Endometrial microvascular endothelial cells (primary cell): ENCODE results near the gene PCDHB16. TPM values are rescaled to one million over a fixed set of nuclear protein-coding genes. Genes with fewer than 3 reads are reported as not detected.
"Not testable (repeated sequence)": the region's sequence is repeated elsewhere in the genome, so short reads cannot be mapped to it uniquely, and the experiment has no call there.

Experiments
- in situ Hi-C: cut with HindIII; loops from 2 replicates; pipeline ENCODE4 v1.10.0; 2017; ENCODE audit warnings: low sequenced_read_pairs, low pct_unique_long_range_greater_than_20kb; ENCODE audit errors: inconsistent ontology term
- total RNA-seq: library from RNA; depleted of rRNA; stranded (reverse); fragments of >200 nt; gene quantifications from one replicate; pipeline ENCODE4 v1.2.3, GENCODE V29; 2015; ENCODE audit errors: inconsistent ontology term

The PCDHB16 gene
- total RNA-seq: 0.28 TPM

GRCh38 chr5:141182248-141182647, at the start of gene PCDHB16:
TSS of gene PCDHB16 (plus strand) at chr5:141182387. CDS start at chr5:141182560, 173 bp downstream.
- in situ Hi-C loops: no loop called here

GRCh38 chr5:141135030-141135717, 47.0 kb upstream of the PCDHB16 start, which contains the start of gene PCDHB5:
TSS of gene PCDHB5 (plus strand) at chr5:141135206. CDS start at chr5:141135435, 229 bp downstream.
- in situ Hi-C loops: no loop called here

GRCh38 chr5:141135718-141136266, 46.4 kb upstream of the PCDHB16 start:
- in situ Hi-C loops: no loop called here

DNA sequence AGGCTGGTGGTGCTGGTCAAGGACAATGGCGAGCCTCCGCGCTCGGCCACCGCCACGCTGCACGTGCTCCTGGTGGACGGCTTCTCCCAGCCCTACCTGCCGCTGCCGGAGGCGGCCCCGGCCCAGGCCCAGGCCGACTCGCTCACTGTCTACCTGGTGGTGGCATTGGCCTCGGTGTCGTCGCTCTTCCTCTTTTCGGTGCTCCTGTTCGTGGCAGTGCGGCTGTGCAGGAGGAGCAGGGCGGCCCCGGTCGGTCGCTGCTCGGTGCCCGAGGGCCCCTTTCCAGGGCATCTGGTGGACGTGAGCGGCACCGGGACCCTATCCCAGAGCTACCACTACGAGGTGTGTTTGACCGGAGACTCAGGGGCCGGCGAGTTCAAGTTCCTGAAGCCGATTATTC, 44.8 kb upstream of the PCDHB16 start:
- in situ Hi-C loops: not testable (repeated sequence)

DNA sequence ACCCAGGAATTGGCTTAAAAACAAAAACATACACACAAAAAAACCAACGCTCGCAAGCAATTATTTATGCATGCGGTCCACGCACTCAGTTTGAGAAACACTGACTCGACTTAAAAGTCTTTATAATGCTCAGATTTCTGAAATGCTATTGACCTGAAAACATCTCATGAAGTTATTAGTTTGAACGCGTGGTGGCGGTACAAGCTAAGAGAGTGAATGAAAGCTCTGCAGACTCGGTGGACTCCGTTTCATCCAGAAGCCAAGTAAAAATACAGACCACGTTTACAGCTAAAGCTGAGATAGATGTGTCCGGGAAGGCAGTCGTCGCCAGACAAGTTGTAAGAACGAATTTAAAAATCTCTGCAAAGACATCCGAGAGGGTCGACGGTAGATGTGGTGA, 32.4 kb upstream of the PCDHB16 start, which contains the start of gene PCDHB6:
PCDHB6 (plus strand) TSS at position 246 of the 400 bp plus-strand sequence. CDS start 201 bp downstream, outside the sequence.
- in situ Hi-C loops: no loop called here

DNA sequence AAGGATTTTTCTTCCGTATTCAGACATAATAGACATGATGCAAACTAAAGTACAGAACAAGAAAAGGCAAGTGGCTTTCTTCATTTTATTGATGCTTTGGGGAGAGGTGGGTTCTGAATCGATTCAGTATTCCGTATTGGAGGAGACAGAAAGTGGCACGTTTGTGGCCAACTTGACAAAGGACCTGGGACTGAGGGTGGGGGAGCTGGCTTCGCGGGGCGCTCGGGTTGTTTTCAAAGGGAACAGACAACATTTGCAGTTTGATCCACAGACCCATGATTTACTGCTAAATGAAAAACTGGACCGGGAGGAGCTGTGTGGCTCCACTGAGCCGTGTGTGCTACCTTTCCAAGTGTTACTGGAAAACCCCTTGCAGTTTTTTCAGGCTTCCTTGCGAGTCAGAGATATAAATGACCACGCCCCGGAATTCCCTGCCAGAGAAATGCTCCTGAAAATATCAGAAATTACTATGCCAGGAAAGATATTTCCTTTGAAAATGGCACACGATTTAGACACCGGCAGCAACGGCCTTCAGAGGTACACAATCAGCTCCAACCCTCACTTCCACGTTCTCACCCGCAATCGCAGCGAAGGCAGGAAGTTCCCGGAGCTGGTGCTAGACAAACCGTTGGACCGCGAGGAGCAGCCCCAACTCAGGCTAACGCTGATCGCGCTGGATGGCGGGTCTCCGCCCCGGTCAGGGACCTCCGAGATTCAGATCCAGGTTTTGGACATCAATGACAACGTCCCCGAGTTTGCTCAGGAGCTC, 31.8 kb upstream of the PCDHB16 start:
- in situ Hi-C loops: no loop called here

- in situ Hi-C loops: no loop called here
Observed at GRCh38 chr5:141150993-141151325, 31.2 kb upstream of the PCDHB16 start.

DNA sequence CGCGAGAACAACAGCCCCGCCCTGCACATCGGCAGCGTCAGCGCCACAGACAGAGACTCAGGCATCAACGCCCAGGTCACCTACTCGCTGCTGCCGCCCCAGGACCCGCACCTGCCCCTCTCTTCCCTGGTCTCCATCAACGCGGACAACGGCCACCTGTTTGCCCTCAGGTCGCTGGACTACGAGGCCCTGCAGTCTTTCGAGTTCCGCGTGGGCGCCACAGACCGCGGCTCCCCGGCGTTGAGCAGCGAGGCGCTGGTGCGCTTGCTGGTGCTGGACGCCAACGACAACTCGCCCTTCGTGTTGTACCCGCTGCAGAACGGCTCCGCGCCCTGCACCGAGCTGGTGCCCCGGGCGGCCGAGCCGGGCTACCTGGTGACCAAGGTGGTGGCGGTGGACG, 30.6 kb upstream of the PCDHB16 start:
- in situ Hi-C loops: not testable (repeated sequence)

DNA sequence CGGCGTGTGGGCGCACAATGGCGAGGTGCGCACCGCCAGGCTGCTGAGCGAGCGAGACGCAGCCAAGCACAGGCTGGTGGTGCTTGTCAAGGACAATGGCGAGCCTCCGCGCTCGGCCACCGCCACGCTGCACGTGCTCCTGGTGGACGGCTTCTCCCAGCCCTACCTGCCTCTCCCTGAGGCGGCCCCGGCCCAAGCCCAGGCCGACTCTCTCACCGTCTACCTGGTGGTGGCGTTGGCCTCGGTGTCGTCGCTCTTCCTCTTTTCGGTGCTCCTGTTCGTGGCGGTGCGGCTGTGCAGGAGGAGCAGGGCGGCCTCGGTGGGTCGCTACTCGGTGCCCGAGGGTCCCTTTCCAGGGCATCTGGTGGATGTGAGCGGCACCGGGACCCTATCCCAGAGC, 30.1 kb upstream of the PCDHB16 start:
- in situ Hi-C loops: not testable (repeated sequence)

DNA sequence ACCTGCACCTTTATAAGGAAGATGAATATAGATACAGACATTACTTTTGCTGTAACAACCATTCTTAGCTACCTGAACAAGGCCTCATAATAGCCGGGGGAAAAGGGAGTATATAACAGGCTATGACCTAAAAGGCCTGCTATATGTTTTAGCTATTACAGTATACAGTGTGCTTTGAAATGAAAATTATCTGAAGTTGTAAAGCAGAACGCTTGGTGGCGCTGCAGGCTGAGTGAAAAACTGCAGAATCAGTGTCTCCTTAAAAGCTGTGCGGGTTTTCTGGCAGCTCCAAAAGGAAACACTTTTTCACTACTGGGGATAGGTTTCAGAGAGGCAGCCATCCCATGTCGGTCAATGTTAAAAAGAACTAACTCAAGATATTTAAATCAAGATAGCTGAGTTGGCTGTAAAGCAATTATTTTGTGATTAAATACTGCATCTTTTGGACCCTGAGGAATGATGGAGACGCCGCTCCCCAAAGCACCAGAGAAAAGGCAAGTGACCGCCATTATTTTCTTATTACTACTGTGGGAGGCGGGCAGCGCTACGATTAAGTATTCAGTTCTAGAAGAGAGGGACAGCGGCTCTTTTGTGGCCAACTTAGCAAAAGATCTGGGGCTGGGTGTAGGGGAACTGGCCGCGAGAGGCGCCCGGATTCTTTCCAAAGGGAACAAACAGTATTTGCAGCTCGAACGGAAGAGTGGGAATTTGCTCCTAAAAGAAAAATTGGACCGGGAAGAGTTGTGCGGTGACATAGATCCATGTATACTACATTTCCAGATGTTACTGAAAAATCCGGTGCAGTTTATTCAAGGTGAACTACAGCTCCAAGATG, 26.4 kb upstream of the PCDHB16 start:
- in situ Hi-C loops: no loop called here

DNA sequence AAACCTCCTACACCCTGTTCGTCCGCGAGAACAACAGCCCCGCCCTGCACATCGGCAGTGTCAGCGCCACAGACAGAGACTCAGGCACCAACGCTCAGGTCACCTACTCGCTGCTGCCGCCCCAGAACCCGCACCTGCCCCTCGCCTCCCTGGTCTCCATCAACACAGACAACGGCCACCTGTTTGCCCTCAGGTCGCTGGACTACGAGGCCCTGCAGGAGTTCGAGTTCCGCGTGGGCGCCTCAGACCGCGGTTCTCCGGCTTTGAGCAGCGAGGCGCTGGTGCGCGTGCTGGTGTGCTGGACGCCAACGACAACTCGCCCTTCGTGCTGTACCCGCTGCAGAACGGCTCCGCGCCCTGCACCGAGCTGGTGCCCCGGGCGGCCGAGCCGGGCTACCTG, 24.8 kb upstream of the PCDHB16 start:
- in situ Hi-C loops: not testable (repeated sequence)

GRCh38 chr5:141157901-141158300, 24.3 kb upstream of the PCDHB16 start:
- in situ Hi-C loops: not testable (repeated sequence)

- in situ Hi-C loops: no loop called here
Observed at GRCh38 chr5:141172381-141173204, 9.6 kb upstream of the PCDHB16 start, which contains the start of gene PCDHB7. TSS of gene PCDHB7 (plus strand) at chr5:141172644. CDS start at chr5:141172836, 192 bp downstream.

- in situ Hi-C loops: not testable (repeated sequence)
Observed at GRCh38 chr5:141174291-141175104, 7.7 kb upstream of the PCDHB16 start.

DNA sequence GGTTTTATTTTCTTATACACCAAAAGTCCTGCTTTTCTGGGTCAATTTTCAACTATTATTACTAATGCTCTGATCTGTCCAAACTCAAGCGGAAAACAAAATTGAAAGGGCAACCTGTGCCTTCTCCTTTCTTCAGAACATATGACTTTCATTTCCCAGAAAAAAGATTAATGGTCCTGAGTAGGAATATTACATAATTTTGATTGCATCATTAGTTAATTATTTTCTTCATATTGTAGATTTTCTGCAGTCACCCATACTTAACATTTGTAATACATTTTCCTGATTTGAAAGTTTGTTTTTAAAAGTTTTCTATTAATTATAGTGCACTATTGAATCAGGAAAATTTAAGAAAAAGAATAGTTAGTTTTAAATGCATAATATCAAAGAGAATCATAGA, 6.3 kb upstream of the PCDHB16 start:
- in situ Hi-C loops: no loop called here

GRCh38 chr5:141177577-141178191, 4.5 kb upstream of the PCDHB16 start, which contains the start of gene PCDHB8:
TSS of gene PCDHB8 (plus strand) at chr5:141177790. CDS start at chr5:141178035, 245 bp downstream.
- in situ Hi-C loops: not testable (repeated sequence)

DNA sequence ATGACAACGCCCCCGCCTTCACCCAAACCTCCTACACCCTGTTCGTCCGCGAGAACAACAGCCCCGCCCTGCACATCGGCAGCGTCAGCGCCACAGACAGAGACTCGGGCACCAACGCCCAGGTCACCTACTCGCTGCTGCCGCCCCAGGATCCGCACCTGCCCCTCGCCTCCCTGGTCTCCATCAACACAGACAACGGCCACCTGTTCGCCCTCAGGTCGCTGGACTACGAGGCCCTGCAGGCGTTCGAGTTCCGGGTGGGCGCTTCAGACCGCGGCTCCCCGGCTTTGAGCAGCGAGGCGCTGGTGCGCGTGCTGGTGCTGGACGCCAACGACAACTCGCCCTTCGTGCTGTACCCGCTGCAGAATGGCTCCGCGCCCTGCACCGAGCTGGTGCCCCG, 2.8 kb upstream of the PCDHB16 start:
- in situ Hi-C loops: not testable (repeated sequence)
